ENCODE measurements around the gene INTS7. TPM values are rescaled to one million over a fixed set of nuclear protein-coding genes. Genes with fewer than 3 reads are reported as not detected.

INTS7 gene
- total and polyA plus RNA-seq, 9 of the 15 experiments (the other 6 are each of a cell fraction or from before 2014, with no cell fraction given): 27.3 to 68.4 (median 40.4) TPM

GRCh38 chr1:211891708-211892107 lies 143.6 kb downstream of the INTS7 start:
- POLR2A ChIA-PET: interaction anchor here (1.9 kb wide), 1 partner anchor 8 kb away, joined by 6 read pairs; no protein-coding TSS in a partner anchor
- BruUV-seq (replicated peaks): no TSS peak
- Histone ChIP-seq H3K27ac (ENCODE audit: extremely low read depth, low read depth, low read length) (no peak overlapping the region), H3K36me3 (ENCODE audit: control insufficient read depth, insufficient read depth, low read length) (no peaks in the 10 kb centered on the region), H3K4me2 (ENCODE audit: insufficient read depth, low read length) (no peak overlapping the region), H3K4me3 (no peak overlapping the region), H4K20me1 (replicated peaks; ENCODE audit: control insufficient read depth, insufficient read depth, low read length) (no peaks in the 10 kb centered on the region), H3K9me1 (ENCODE audit: control insufficient read depth, insufficient read depth, low read length) (no peaks in the 10 kb centered on the region), H3K9me3 (replicated peaks; ENCODE audit: control insufficient read depth, insufficient read depth, low read depth, low read length) (no peaks in the 10 kb centered on the region), H3K4me1 (replicated peaks in 1 of 2; ENCODE audit: control insufficient read depth in 2 of 2, insufficient read depth in 2 of 2, low read length in 2 of 2) (peaks cover 0 to 6% of the 10 kb centered on the region in 2 experiments; a peak in 2 of 5 replicates), H3K27me3 (ENCODE audit: control insufficient read depth in 2 of 2, insufficient read depth in 2 of 2, low read length in 2 of 2) (0 out of 5 replicates have a peak, but pooled peaks cover 0 to 4% of the 10 kb centered on the region in 2 experiments), H3K79me2 (ENCODE audit: control insufficient read depth, insufficient read depth, low read length) (no peaks in the 10 kb centered on the region), H3K9ac (ENCODE audit: insufficient read depth in 1 of 2, low read depth in 2 of 2, low read length in 2 of 2) (no peak overlapping the region), H2AFZ (ENCODE audit: low read depth, low read length) (no peak overlapping the region)
- FAIRE-seq: no peak
- DNase-seq (ENCODE audit: extremely low read depth in 1 of 4, low spot score in 3 of 4): no peak
- CTCF ChIA-PET (ENCODE audit: low intra/inter-chr PET ratio): no interaction called here
- 0% methylated on average over 1 of the region's 1 CpG for whole genome bisulfite sequencing (ENCODE audit: insufficient coverage, low coverage, missing lambda C conversion rate)
- intact Hi-C loops (cut with micrococcal nuclease): no loop called here
- in situ Hi-C loops (cut with MboI): no loop called here
- no peak for ATAC-seq
- TF ChIP-seq HIVEP1 (CRISPR knock-in tag; IDR thresholded peaks at IDR 0.05): no peak
- TF ChIP-seq ZNF318 (IDR thresholded peaks at IDR 0.05; ENCODE audit: borderline replicate concordance in 1 of 2, low read depth in 1 of 2): no peak
- TF ChIP-seq BCOR (IDR thresholded peaks at IDR 0.05): no peak
- TF ChIP-seq CLOCK (CRISPR knock-in tag; IDR thresholded peaks at IDR 0.05; ENCODE audit: borderline replicate concordance): no peak
- TF ChIP-seq PRMT5 (CRISPR knock-in tag; IDR thresholded peaks at IDR 0.05): no peak
- TF ChIP-seq ZNF57 (CRISPR knock-in tag; IDR thresholded peaks at IDR 0.05): no peak
- TF ChIP-seq PRDM10 (IDR thresholded peaks at IDR 0.05; ENCODE audit: partially characterized antibody): no peak

Data from K562 (cell line).